ENCODE measurements around the gene NTN4.

- TF ChIP-seq POLR2A (IDR thresholded peaks at IDR 0.05), result no peak
- TF ChIP-seq CTCF (IDR thresholded peaks at IDR 0.05), result no peak
Observed at GRCh38 chr12:95608252-95609033, 182.1 kb downstream of the NTN4 start.
